Liver (tissue), 9 donors: ENCODE data around the gene C4orf54. TPM values are rescaled to one million over a fixed set of nuclear protein-coding genes. Genes with fewer than 3 reads are reported as not detected.

ENCODE experiments used
- DNase-seq: peaks from one replicate; pipeline ENCODE4 v3.0.0-alpha.2; 2017; ENCODE audit warnings: low spot score
- H3K27ac ChIP-seq, 2 donors: one replicate each; pipeline ENCODE4 v1.7.0; 2013; ENCODE audit warnings: inconsistent platforms in 2 of 2, low read length in 2 of 2, control low read depth in 1 of 2, low read depth in 1 of 2, mild to moderate bottlenecking in 1 of 2
- H3K27me3 ChIP-seq, 4 donors: one replicate each; pipeline versions ENCODE4 v1.6.1 to v1.7.0; 2013; ENCODE audit warnings: low read length in 3 of 4, inconsistent platforms in 1 of 4, mild to moderate bottlenecking in 1 of 4, moderate library complexity in 1 of 4; ENCODE audit not compliant: control insufficient read depth in 4 of 4, insufficient read depth in 4 of 4
- H3K36me3 ChIP-seq, 4 donors: one replicate each; pipeline versions ENCODE4 v1.6.1 to v1.7.0; 2013; ENCODE audit warnings: low read length in 3 of 4, mild to moderate bottlenecking in 3 of 4, low read depth in 1 of 4, moderate library complexity in 1 of 4; ENCODE audit not compliant: control insufficient read depth in 4 of 4, insufficient read depth in 3 of 4
- H3K4me1 ChIP-seq, 4 donors: one replicate each; pipeline versions ENCODE4 v1.6.1 to v1.7.0; 2013; ENCODE audit warnings: low read length in 3 of 4, mild to moderate bottlenecking in 3 of 4, moderate library complexity in 1 of 4; ENCODE audit not compliant: control insufficient read depth in 4 of 4, insufficient read depth in 4 of 4
- H3K4me3 ChIP-seq, 3 donors: one replicate each; pipeline versions ENCODE4 v1.6.1 to v1.7.0; 2013; ENCODE audit warnings: low read length in 3 of 3, control low read depth in 1 of 3, low read depth in 1 of 3, mild to moderate bottlenecking in 1 of 3
- H3K9ac ChIP-seq, 2 donors: one replicate each; pipeline ENCODE4 v1.7.0; 2013; ENCODE audit warnings: low read length in 2 of 2, mild to moderate bottlenecking in 2 of 2, moderate library complexity in 2 of 2, control low read depth in 1 of 2, low read depth in 1 of 2
- H3K9me3 ChIP-seq, 4 donors: one replicate each; pipeline versions ENCODE4 v1.6.1 to v1.7.0; 2013; ENCODE audit warnings: low read length in 3 of 4; ENCODE audit not compliant: control insufficient read depth in 4 of 4
- EGR1 ChIP-seq, 2 donors: IDR thresholded peaks; 2 replicates each; pipeline ENCODE4 v1.6.1; 2016 to 2018; ENCODE audit warnings: antibody characterized with exemption in 2 of 2, low read depth in 2 of 2
- FOXA2 ChIP-seq: IDR thresholded peaks from 2 replicates; pipeline ENCODE4 v1.6.1; 2016; ENCODE audit warnings: antibody characterized with exemption
- JUND ChIP-seq, 2 donors: IDR thresholded peaks; 2 replicates each; pipeline ENCODE4 v1.6.1; 2016; ENCODE audit warnings: antibody characterized with exemption in 2 of 2
- NR2F2 ChIP-seq: IDR thresholded peaks from 2 replicates; pipeline ENCODE4 v1.6.1; 2016; ENCODE audit warnings: antibody characterized with exemption
- RAD21 ChIP-seq, 2 donors: IDR thresholded peaks; 2 replicates each; pipeline ENCODE4 v1.6.1; 2016; ENCODE audit warnings: antibody characterized with exemption in 2 of 2, mild to moderate bottlenecking in 2 of 2
- TAF1 ChIP-seq: conservative IDR thresholded peaks from 2 replicates; pipeline ENCODE4 v1.6.1; 2016; ENCODE audit warnings: antibody characterized with exemption, mild to moderate bottlenecking
- WGBS: extraction: QIAGEN DNeasy Blood & Tissue Kit; methylation state at CpG from one replicate; pipeline ENCODE4 v1.1.7; 2013; 5-methylcytosine and 5-hydroxymethylcytosine counted together
- polyA plus RNA-seq, 2 donors: library from polyadenylated mRNA; stranded (reverse) in 1 of 2; unstranded in 1 of 2; fragments of 200-250 nt in 1 of 2; fragments of >200 nt in 1 of 2; fragmentation: Nextera tagmentation in 1 of 2; extraction: Ambion mirVana in 1 of 2; gene quantifications; one replicate each; pipeline versions ENCODE4 v1.2.1 to v1.2.3, GENCODE V29; 2013 to 2015
- total RNA-seq, 2 donors: library from RNA; depleted of rRNA; stranded (reverse); fragments of >200 nt; gene quantifications; one replicate each; pipeline ENCODE4 v1.2.3, GENCODE V29; 2014
- TF ChIP-seq, protein P1 (sequence below): fragments of 150-350 bp; IDR thresholded peaks from 2 replicates; pipeline ENCODE4 v1.5.1; 2017; ENCODE audit warnings: improper control_type of control experiment, low read depth, low read length; ENCODE audit not compliant: missing input control
- TF ChIP-seq, protein P2 (sequence below): IDR thresholded peaks from 2 replicates; pipeline ENCODE4 v1.6.1; 2016; ENCODE audit warnings: antibody characterized with exemption
- TF ChIP-seq, protein P3 (sequence below): IDR thresholded peaks from 2 replicates; pipeline ENCODE4 v1.6.1; 2016; ENCODE audit warnings: antibody characterized with exemption
- TF ChIP-seq, protein P4 (sequence below): IDR thresholded peaks from 2 replicates; pipeline ENCODE4 v1.6.1; 2016; ENCODE audit warnings: antibody characterized with exemption
- donor health status: healthy.
- donor health status: healthy.
- donor health status: healthy.
- donor health status: healthy.
- donor health status: healthy.

Gene C4orf54
- total and polyA plus RNA-seq, 4 donors: under 0.01 TPM; not detected in 3

DNA sequence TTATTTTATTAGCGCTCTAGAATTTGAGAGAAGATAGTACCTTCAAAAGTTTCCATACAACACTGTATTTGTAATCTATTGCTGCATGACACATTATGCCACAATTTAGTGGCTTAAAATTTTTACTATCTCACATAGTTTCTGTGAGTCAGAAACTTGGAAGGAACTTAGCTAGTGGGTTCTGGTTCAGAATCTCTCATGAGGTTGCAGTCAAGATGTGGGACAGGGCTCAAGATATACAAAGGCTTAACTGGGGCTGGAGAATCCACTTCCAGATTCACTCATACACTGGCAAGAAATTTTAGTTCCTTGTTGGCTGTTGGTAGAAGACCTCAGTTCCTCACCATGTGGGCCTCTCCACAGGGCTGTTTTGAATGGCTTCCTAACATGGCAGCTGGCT, 11.5 kb upstream of the C4orf54 start:
- Histone ChIP-seq H3K9ac (no peak overlapping the region), H3K36me3 (no peaks in the 10 kb centered on the region), H3K27ac (no peak overlapping the region), H3K4me1 (no peaks in the 10 kb centered on the region), H3K4me3 (no peak overlapping the region), H3K9me3 (peaks cover 0 to 7% (median 0%) of the 10 kb centered on the region in 4 donors), H3K27me3 (no peaks in the 10 kb centered on the region)
- TF ChIP-seq FOXA2: no peak
- TF ChIP-seq, protein P1, sequence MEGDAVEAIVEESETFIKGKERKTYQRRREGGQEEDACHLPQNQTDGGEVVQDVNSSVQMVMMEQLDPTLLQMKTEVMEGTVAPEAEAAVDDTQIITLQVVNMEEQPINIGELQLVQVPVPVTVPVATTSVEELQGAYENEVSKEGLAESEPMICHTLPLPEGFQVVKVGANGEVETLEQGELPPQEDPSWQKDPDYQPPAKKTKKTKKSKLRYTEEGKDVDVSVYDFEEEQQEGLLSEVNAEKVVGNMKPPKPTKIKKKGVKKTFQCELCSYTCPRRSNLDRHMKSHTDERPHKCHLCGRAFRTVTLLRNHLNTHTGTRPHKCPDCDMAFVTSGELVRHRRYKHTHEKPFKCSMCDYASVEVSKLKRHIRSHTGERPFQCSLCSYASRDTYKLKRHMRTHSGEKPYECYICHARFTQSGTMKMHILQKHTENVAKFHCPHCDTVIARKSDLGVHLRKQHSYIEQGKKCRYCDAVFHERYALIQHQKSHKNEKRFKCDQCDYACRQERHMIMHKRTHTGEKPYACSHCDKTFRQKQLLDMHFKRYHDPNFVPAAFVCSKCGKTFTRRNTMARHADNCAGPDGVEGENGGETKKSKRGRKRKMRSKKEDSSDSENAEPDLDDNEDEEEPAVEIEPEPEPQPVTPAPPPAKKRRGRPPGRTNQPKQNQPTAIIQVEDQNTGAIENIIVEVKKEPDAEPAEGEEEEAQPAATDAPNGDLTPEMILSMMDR: no peak
- TF ChIP-seq, protein P2, sequence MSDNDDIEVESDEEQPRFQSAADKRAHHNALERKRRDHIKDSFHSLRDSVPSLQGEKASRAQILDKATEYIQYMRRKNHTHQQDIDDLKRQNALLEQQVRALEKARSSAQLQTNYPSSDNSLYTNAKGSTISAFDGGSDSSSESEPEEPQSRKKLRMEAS: no peak
- TF ChIP-seq, protein P3, sequence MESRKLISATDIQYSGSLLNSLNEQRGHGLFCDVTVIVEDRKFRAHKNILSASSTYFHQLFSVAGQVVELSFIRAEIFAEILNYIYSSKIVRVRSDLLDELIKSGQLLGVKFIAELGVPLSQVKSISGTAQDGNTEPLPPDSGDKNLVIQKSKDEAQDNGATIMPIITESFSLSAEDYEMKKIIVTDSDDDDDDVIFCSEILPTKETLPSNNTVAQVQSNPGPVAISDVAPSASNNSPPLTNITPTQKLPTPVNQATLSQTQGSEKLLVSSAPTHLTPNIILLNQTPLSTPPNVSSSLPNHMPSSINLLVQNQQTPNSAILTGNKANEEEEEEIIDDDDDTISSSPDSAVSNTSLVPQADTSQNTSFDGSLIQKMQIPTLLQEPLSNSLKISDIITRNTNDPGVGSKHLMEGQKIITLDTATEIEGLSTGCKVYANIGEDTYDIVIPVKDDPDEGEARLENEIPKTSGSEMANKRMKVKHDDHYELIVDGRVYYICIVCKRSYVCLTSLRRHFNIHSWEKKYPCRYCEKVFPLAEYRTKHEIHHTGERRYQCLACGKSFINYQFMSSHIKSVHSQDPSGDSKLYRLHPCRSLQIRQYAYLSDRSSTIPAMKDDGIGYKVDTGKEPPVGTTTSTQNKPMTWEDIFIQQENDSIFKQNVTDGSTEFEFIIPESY: no peak
- no peak for TF ChIP-seq NR2F2
- no peak for DNase-seq
- WGBS: 96% methylated on average over 1 of the region's 1 CpG

DNA sequence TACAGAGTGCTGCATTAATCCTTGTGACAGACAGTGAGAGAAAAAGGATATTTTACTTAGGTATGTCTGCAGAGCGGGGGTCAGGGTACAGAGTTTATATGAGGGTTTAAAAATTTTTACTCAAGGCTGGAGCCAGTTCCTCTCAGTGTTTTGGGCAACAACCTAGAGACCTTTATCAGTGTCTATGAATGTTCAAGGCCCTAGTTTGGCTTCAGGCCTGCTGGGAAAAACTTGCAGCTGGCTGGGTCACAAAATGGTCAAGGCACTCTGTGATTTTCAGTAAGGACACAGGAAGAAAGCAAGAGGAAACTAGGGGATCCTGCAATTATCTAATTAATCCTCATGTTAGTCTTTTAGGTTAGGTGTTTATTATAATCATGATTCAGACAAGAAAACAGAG, 10.8 kb upstream of the C4orf54 start:
- Histone ChIP-seq H3K4me1 (no peaks in the 10 kb centered on the region), H3K27ac (no peak overlapping the region), H3K9ac (no peak overlapping the region), H3K27me3 (no peaks in the 10 kb centered on the region), H3K9me3 (peaks cover 0 to 7% (median 0%) of the 10 kb centered on the region in 4 donors), H3K4me3 (no peak overlapping the region), H3K36me3 (no peaks in the 10 kb centered on the region)
- DNase-seq: no peak
- TF ChIP-seq RAD21 (IDR thresholded peaks at IDR 0.05) (no peak), NR2F2 (peak; percentile 20)
- WGBS: 96% methylated on average over 1 of the region's 1 CpG

DNA sequence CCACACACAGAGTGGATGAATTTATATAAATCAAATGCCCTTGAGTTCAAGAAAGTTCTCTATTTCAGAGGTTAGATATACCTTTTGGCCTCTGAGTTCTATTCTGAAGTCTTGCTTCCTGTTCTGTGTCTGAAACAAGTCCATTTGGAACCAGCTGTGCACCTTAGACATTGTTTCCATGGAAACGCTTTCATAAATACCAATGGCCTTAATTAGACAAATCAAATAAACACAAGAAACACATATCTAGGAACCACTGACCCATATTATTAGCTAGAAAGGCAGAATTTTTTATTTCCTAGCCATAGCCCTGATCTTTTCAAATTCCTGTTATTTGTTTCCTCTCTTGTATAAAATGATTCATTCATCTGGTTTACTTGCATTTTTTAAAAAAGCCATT, 8.4 kb upstream of the C4orf54 start:
- WGBS: 83% methylated on average over 1 of the region's 1 CpG
- TF ChIP-seq JUND (IDR thresholded peaks at IDR 0.05) (no peak), TAF1 (no peak), EGR1 (IDR thresholded peaks at IDR 0.05; ENCODE audit: low read depth in 2 of 2) (no peak)
- TF ChIP-seq, protein P4, sequence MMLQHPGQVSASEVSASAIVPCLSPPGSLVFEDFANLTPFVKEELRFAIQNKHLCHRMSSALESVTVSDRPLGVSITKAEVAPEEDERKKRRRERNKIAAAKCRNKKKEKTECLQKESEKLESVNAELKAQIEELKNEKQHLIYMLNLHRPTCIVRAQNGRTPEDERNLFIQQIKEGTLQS: no peak
- TF ChIP-seq, protein P3: no peak
- DNase-seq: no peak

More for the DNA sequence above, 8.4 kb upstream of the C4orf54 start:
- H3K9ac ChIP-seq: no peak overlapping the region
- no peaks in the 10 kb centered on the region for H3K27me3 ChIP-seq
- H3K9me3 ChIP-seq: no peaks in the 10 kb centered on the region
- H3K4me1 ChIP-seq: no peaks in the 10 kb centered on the region
- no peak overlapping the region for H3K4me3 ChIP-seq
- H3K36me3 ChIP-seq: no peaks in the 10 kb centered on the region
- no peak overlapping the region for H3K27ac ChIP-seq
